Loucy (cell line): ENCODE results near the gene GIN1.

Experiments used
- H2AFZ ChIP-seq: fragments of 200-600 bp; sonication (generic); 2 replicates; pipeline ENCODE4 v1.6.0; 2016; ENCODE audit warnings: antibody characterized with exemption, mild to moderate bottlenecking, low read length, moderate library complexity
- H3F3A ChIP-seq: fragments of 200-600 bp; 2 replicates; pipeline ENCODE4 v1.6.0; 2016; ENCODE audit warnings: antibody characterized with exemption, low read depth, mild to moderate bottlenecking
- H3K27me3 ChIP-seq: fragments of 200-600 bp; sonication (generic); 2 replicates; pipeline ENCODE4 v1.6.1; 2014; ENCODE audit warnings: low read length, mild to moderate bottlenecking; ENCODE audit not compliant: insufficient read depth, poor library complexity, severe bottlenecking
- H3K36me3 ChIP-seq: fragments of 200-600 bp; sonication (generic); 2 replicates; pipeline ENCODE4 v1.6.1; 2016; ENCODE audit warnings: low read length; ENCODE audit not compliant: insufficient read depth
- H3K4me1 ChIP-seq: fragments of 200-600 bp; sonication (generic); 2 replicates; pipeline ENCODE4 v1.5.1; 2014; ENCODE audit warnings: low read length, mild to moderate bottlenecking; ENCODE audit not compliant: insufficient read depth, poor library complexity, severe bottlenecking
- H3K4me2 ChIP-seq: fragments of 200-600 bp; sonication (generic); 2 replicates; pipeline ENCODE4 v1.6.0; 2014; ENCODE audit warnings: antibody characterized with exemption, low read length, low read depth, mild to moderate bottlenecking; ENCODE audit not compliant: poor library complexity, severe bottlenecking
- H3K4me3 ChIP-seq: fragments of 200-600 bp; sonication (generic); 2 replicates; pipeline ENCODE4 v1.5.1; 2014; ENCODE audit warnings: low read length, mild to moderate bottlenecking, mixed read lengths; ENCODE audit not compliant: poor library complexity, severe bottlenecking
- H3K79me2 ChIP-seq: fragments of 200-600 bp; sonication (generic); 2 replicates; pipeline ENCODE4 v1.6.1; 2014; ENCODE audit warnings: low read length; ENCODE audit not compliant: insufficient read depth
- H3K9ac ChIP-seq: fragments of 200-600 bp; sonication (generic); 2 replicates; pipeline ENCODE4 v1.6.0; 2014; ENCODE audit warnings: mild to moderate bottlenecking, low read depth, low read length, moderate library complexity; ENCODE audit not compliant: poor library complexity, severe bottlenecking
- H3K9me2 ChIP-seq: fragments of 200-600 bp; sonication (generic); replicated peaks from 2 replicates; pipeline ENCODE4 v1.6.1; 2016; ENCODE audit warnings: low read depth, low read length, mixed read lengths
- H3K9me3 ChIP-seq: fragments of 200-600 bp; sonication (generic); 2 replicates; pipeline ENCODE4 v1.6.1; 2014; ENCODE audit warnings: mild to moderate bottlenecking, antibody characterized with exemption, low read length, low read depth; ENCODE audit not compliant: insufficient read depth
- H4K20me1 ChIP-seq: fragments of 200-600 bp; sonication (generic); 2 replicates; pipeline ENCODE4 v1.6.0; 2014; ENCODE audit warnings: antibody characterized with exemption, low read length, mild to moderate bottlenecking; ENCODE audit not compliant: insufficient read depth, poor library complexity, severe bottlenecking
- CTCF ChIP-seq: fragments of 200-600 bp; sonication (generic); conservative IDR thresholded peaks from 2 replicates; pipeline ENCODE4 v1.5.1; 2014; ENCODE audit warnings: mild to moderate bottlenecking, antibody characterized with exemption, low read length
- EZH2phosphoT487 ChIP-seq: fragments of 200-600 bp; IDR thresholded peaks from 2 replicates; pipeline ENCODE4 v1.6.1; 2018; ENCODE audit warnings: antibody characterized with exemption, mild to moderate bottlenecking, moderate library complexity, borderline replicate concordance

Gene GIN1

GRCh38 chr5:103109277-103109676 is 10.7 kb downstream of the GIN1 start:
- no peaks in the 10 kb centered on the region for H3K9me3 ChIP-seq
- no peak overlapping the region for H3K4me3 ChIP-seq
- no peak for TF ChIP-seq CTCF
- no peak for TF ChIP-seq EZH2phosphoT487
- no peaks in the 10 kb centered on the region for H4K20me1 ChIP-seq
- no peaks in the 10 kb centered on the region for H3K9me2 ChIP-seq
- H2AFZ ChIP-seq: no peak overlapping the region
- H3K36me3 ChIP-seq: no peaks in the 10 kb centered on the region
- no peak overlapping the region for H3K4me2 ChIP-seq
- H3K79me2 ChIP-seq: no peaks in the 10 kb centered on the region
- peaks cover 15% of the 10 kb centered on the region for H3K4me1 ChIP-seq
- no peaks in the 10 kb centered on the region for H3K27me3 ChIP-seq
- peaks cover 4% of the 10 kb centered on the region; the same call in 1 of the 2 replicates for H3F3A ChIP-seq
- H3K9ac ChIP-seq: no peak overlapping the region

GRCh38 chr5:103108086-103108485 is 11.9 kb downstream of the GIN1 start:
- no peak for TF ChIP-seq EZH2phosphoT487
- no peak for TF ChIP-seq CTCF
- Histone ChIP-seq H3K9ac (no peak overlapping the region), H3K4me1 (peaks cover 12% of the 10 kb centered on the region), H3F3A (peaks cover 4% of the 10 kb centered on the region; the same call in 1 of the 2 replicates), H3K9me3 (no peaks in the 10 kb centered on the region), H3K4me2 (no peak overlapping the region), H4K20me1 (no peaks in the 10 kb centered on the region), H3K79me2 (no peaks in the 10 kb centered on the region), H2AFZ (no peak overlapping the region), H3K27me3 (no peaks in the 10 kb centered on the region), H3K36me3 (no peaks in the 10 kb centered on the region), H3K9me2 (no peaks in the 10 kb centered on the region), H3K4me3 (no peak overlapping the region)

GRCh38 chr5:103102234-103102633 is 17.7 kb downstream of the GIN1 start:
- Histone ChIP-seq H3K9me3 (no peaks in the 10 kb centered on the region), H3K9me2 (no peaks in the 10 kb centered on the region), H3F3A (no peaks in the 10 kb centered on the region), H3K9ac (no peak overlapping the region), H3K27me3 (no peaks in the 10 kb centered on the region), H3K4me1 (no peaks in the 10 kb centered on the region), H3K79me2 (no peaks in the 10 kb centered on the region), H3K4me3 (no peak overlapping the region), H3K36me3 (no peaks in the 10 kb centered on the region), H4K20me1 (no peaks in the 10 kb centered on the region), H2AFZ (no peak overlapping the region), H3K4me2 (no peak overlapping the region)
- TF ChIP-seq CTCF (no peak), EZH2phosphoT487 (no peak)
